Peyer's patch (tissue), 4 donors: ENCODE data around the gene MAST4. TPM values are rescaled to one million over a fixed set of nuclear protein-coding genes. Genes with fewer than 3 reads are reported as not detected.

Experiments
- DNase-seq, 3 donors: peaks; one replicate each; pipeline ENCODE4 v3.0.0-alpha.2; 2017 to 2019
- H3K27ac ChIP-seq, 4 donors: fragments of 200-600 bp; sonication (generic); one replicate each; pipeline ENCODE4 v1.5.1; 2016 to 2019
- H3K27me3 ChIP-seq, 2 donors: fragments of 200-600 bp; sonication (generic); one replicate each; pipeline ENCODE4 v1.5.1; 2019
- H3K36me3 ChIP-seq, 3 donors: fragments of 200-600 bp; sonication (generic); one replicate each; pipeline ENCODE4 v1.5.1; 2016 to 2019
- H3K4me1 ChIP-seq, 4 donors: fragments of 200-600 bp; sonication (generic); one replicate each; pipeline ENCODE4 v1.5.1; 2016 to 2019
- H3K4me3 ChIP-seq, 4 donors: fragments of 200-600 bp; sonication (generic); 1 replicate in 3 of 4; 2 replicates in 1 of 4; pipeline ENCODE4 v1.5.1; 2016 to 2019; ENCODE audit warnings: mild to moderate bottlenecking in 1 of 4
- H3K9me3 ChIP-seq, 4 donors: fragments of 200-600 bp; sonication (generic); one replicate each; pipeline ENCODE4 v1.5.1; 2016 to 2019; ENCODE audit warnings: mild to moderate bottlenecking in 1 of 4
- POLR2A ChIP-seq, 2 donors: fragments of 450-650 bp; IDR thresholded peaks; one replicate each; pipeline ENCODE4 v1.5.1; 2017; ENCODE audit warnings: antibody characterized with exemption in 2 of 2, mild to moderate bottlenecking in 2 of 2, moderate library complexity in 2 of 2
- total RNA-seq, 4 donors: library from RNA; depleted of rRNA; stranded (reverse); fragments of >200 nt; gene quantifications; one replicate each; pipeline ENCODE4 v1.1.0, GENCODE V29; 2016
- TF ChIP-seq, protein P1 (sequence below), 6 experiments: fragments of 450-650 bp in 4 of 6; fragments of 200-600 bp in 2 of 6; sonication (generic) in 1 of 6; IDR thresholded peaks; one replicate each; pipeline ENCODE4 v1.5.1; 2017 to 2019; ENCODE audit warnings: antibody characterized with exemption in 6 of 6, mild to moderate bottlenecking in 3 of 6, moderate library complexity in 1 of 6

Gene MAST4
- total RNA-seq, 4 donors from 2014 or later = 20.2 to 23.1 (median 21.4) TPM

GRCh38 chr5:67187006-67187715 lies 591.0 kb downstream of the MAST4 start:
- Histone ChIP-seq H3K36me3 (no peaks in the 10 kb centered on the region), H3K27me3 (no peaks in the 10 kb centered on the region)
- TF ChIP-seq, protein P1, sequence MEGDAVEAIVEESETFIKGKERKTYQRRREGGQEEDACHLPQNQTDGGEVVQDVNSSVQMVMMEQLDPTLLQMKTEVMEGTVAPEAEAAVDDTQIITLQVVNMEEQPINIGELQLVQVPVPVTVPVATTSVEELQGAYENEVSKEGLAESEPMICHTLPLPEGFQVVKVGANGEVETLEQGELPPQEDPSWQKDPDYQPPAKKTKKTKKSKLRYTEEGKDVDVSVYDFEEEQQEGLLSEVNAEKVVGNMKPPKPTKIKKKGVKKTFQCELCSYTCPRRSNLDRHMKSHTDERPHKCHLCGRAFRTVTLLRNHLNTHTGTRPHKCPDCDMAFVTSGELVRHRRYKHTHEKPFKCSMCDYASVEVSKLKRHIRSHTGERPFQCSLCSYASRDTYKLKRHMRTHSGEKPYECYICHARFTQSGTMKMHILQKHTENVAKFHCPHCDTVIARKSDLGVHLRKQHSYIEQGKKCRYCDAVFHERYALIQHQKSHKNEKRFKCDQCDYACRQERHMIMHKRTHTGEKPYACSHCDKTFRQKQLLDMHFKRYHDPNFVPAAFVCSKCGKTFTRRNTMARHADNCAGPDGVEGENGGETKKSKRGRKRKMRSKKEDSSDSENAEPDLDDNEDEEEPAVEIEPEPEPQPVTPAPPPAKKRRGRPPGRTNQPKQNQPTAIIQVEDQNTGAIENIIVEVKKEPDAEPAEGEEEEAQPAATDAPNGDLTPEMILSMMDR (IDR thresholded peaks at IDR 0.05) = no peak
- TF ChIP-seq POLR2A (IDR thresholded peaks at IDR 0.05) = no peak

GRCh38 chr5:67188274-67189078 lies 592.3 kb downstream of the MAST4 start:
- peaks cover 0 to 5% (median 1%) of the 10 kb centered on the region in 4 donors for H3K4me1 ChIP-seq
- H3K27me3 ChIP-seq = no peaks in the 10 kb centered on the region
- no peaks in the 10 kb centered on the region for H3K9me3 ChIP-seq
- DNase-seq = no peak
- no peaks in the 10 kb centered on the region for H3K36me3 ChIP-seq
- peak overlapping the region in 1 of 4 donors; percentile 71 for H3K27ac ChIP-seq
- no peak overlapping the region for H3K4me3 ChIP-seq
- TF ChIP-seq, protein P1 (IDR thresholded peaks at IDR 0.05) = no peak
- TF ChIP-seq POLR2A (IDR thresholded peaks at IDR 0.05) = no peak

More at GRCh38 chr5:67187006-67187715, 591.0 kb downstream of the MAST4 start:
- no peak overlapping the region for H3K4me3 ChIP-seq
- no peaks in the 10 kb centered on the region for H3K9me3 ChIP-seq
- peak overlapping the region in 3 of 4 donors; percentile 4 to 71 (median 23) for H3K27ac ChIP-seq
- H3K4me1 ChIP-seq = peaks cover 0 to 5% (median 0%) of the 10 kb centered on the region in 4 donors
- peak in 1 of 3 donors; percentile 25 for DNase-seq

DNA sequence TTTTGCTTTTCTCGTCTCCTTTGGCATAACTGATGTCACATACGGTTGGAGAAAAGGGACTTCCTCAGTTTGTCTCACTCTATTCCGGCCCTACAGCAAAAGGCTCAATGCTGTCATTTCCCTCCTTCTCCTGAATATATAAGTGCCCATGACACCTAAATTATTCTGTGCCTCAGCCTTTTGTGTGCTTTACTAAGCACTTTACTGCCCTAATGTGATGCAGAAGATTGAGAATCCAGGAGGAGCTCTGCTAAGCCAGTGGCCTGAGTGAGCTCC lies 592.8 kb downstream of the MAST4 start:
- Histone ChIP-seq H3K9me3 (no peaks in the 10 kb centered on the region), H3K27me3 (no peaks in the 10 kb centered on the region), H3K27ac (peak overlapping the region in 1 of 4 donors; percentile 71), H3K36me3 (no peaks in the 10 kb centered on the region), H3K4me1 (peaks cover 0 to 6% (median 2%) of the 10 kb centered on the region in 4 donors), H3K4me3 (no peak overlapping the region)
- TF ChIP-seq, protein P1 (IDR thresholded peaks at IDR 0.05) = no peak
- no peak for TF ChIP-seq POLR2A (IDR thresholded peaks at IDR 0.05)
- DNase-seq = no peak

DNA sequence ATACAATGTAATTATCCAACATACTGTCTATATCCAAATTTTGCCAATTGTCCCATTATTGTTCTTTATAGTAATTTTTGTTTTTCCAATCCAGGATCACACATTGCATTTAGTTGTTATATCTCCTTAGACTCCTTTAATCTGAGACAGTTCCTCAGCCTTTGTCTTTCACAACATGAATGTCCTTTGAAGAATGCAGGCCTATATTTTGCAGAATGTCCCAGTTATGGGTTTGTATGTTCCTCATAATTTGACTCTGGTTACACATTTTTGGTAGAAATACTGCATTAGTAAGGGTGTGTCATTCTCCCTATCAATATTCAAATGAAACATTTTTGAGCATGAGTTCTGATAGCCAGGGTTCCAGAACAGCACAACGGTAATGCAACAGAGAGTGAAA lies 593.7 kb downstream of the MAST4 start:
- DNase-seq = no peak
- no peaks in the 10 kb centered on the region for H3K27me3 ChIP-seq
- no peaks in the 10 kb centered on the region for H3K36me3 ChIP-seq
- H3K9me3 ChIP-seq = no peaks in the 10 kb centered on the region
- peaks cover 0 to 6% (median 2%) of the 10 kb centered on the region in 4 donors for H3K4me1 ChIP-seq
- H3K4me3 ChIP-seq = no peak overlapping the region
- peak overlapping the region in 1 of 4 donors; percentile 43 for H3K27ac ChIP-seq
- TF ChIP-seq, protein P1 (IDR thresholded peaks at IDR 0.05) = no peak

DNA sequence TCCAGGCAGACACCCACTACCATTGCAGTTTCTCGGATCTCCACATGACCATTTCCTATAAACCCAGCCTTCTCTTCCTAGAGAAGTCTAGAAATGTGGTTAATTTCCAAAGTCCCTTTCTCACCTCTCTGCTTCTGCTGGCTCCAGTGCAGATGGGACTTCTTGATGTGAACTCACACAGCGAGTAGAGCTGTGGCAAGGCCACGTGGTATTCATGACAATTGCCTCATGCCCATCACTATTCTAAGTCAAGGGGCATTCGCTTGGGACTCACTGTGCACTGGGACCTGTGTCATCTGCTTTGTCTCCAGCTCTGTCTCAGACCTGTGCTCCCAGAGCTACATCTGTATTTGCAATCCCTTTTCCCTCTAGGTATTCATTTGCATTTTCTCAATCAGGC lies 594.2 kb downstream of the MAST4 start:
- DNase-seq = no peak
- TF ChIP-seq POLR2A (IDR thresholded peaks at IDR 0.05) = no peak
- TF ChIP-seq, protein P1 (IDR thresholded peaks at IDR 0.05) = no peak
- Histone ChIP-seq H3K4me3 (no peak overlapping the region), H3K4me1 (peaks cover 0 to 6% (median 2%) of the 10 kb centered on the region in 4 donors), H3K27me3 (no peaks in the 10 kb centered on the region), H3K9me3 (no peaks in the 10 kb centered on the region), H3K27ac (peak overlapping the region in 1 of 4 donors; percentile 43), H3K36me3 (no peaks in the 10 kb centered on the region)
